ENCODE results near the gene INSC.

Gene INSC

GRCh38 chr11:15189641-15190365 lies 75.1 kb downstream of the INSC start:
- DNase-seq (ENCODE audit: low read depth), result no peak

GRCh38 chr11:15190611-15191010 lies 75.9 kb downstream of the INSC start:
- DNase-seq (ENCODE audit: low read depth), result no peak

DNA sequence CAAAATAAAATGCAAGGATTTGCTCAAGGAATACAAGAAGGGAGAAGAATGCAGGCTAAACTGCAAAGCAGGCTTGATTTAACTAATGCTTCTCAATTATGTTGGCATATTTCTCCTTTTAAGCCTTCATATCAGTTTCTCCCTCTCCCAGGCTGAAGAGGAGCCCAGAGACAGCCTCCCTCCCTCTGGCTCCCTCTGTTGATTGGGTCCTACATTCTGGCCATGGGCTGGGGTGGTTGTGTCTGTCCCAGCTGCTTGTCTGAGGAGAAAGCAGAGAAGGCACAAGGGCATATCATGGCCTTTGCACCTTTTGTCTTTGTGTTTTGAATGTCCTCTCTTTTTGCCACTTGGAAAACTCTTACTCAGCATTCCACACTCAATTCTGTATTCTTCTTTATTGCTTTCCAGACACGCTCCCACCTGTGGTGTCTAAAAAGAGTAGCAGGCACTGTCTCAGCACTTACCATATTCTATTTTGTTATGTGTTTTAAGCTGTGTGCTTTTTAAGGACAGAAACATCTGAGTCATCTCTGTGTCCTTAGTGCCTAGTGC lies 77.4 kb downstream of the INSC start:
- no peak for DNase-seq (ENCODE audit: low read depth)

- no peak for DNase-seq (ENCODE audit: low read depth)
Observed at GRCh38 chr11:15194671-15195415, 80.1 kb downstream of the INSC start.

DNA sequence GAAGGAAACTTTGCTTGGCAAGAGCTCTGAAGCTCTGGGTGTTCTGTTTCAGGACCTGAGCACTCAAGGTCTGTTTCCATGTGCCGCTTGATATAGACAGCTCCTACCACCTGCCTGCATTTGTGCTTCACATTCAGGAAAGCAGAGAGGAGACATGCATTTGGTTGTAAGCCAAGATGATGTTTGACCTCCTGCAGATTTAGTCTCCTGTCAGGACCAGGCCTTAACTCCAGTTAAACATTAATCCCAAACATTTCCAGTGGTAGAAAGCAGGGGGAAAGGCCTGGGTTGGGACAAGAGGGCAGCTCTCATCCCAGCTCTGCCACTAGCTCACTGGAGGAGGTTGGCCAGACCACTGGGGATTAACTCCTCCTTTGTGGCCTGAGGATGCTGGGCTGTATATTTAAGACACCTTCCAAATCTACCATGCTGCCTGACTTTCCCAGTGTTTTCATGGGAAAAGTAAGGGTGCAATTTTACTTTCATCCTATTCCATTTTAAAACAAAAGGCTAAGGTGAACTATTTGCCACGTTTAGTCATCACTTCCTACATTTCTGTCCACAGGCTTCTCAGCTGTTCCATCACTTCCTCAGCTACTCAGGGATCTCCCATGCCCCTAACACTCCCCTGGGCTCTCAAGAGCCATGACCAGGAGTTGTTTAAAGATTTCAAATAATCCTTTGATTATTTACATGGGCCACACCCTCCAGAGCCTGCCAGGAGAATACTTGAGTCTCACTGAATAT lies 80.9 kb downstream of the INSC start:
- no peak for DNase-seq (ENCODE audit: low read depth)

- DNase-seq (ENCODE audit: low read depth), result no peak
Observed at GRCh38 chr11:15196704-15197103, 82.0 kb downstream of the INSC start.

- no peak for DNase-seq (ENCODE audit: low read depth)
Observed at GRCh38 chr11:15197696-15198095, 83.0 kb downstream of the INSC start.

DNA sequence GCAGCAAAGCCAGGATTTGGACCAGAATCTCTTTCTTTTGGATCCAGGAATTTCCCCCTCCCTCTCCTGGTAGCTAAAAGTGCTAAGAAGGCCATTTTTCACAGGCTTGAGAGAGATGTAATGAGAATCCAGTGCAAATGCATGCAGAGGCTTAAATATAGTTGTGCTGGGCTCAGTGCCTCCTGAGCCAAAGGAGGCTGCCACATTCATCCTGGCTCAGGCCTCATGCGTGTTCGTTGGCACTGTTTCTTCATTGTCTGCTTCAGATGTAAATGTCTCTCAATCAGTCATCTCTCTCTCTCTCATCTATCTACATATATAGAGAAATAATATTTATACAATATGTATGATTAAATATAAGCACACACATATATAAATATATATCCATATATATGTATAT lies 83.6 kb downstream of the INSC start:
- no peak for DNase-seq (ENCODE audit: low read depth)

DNA sequence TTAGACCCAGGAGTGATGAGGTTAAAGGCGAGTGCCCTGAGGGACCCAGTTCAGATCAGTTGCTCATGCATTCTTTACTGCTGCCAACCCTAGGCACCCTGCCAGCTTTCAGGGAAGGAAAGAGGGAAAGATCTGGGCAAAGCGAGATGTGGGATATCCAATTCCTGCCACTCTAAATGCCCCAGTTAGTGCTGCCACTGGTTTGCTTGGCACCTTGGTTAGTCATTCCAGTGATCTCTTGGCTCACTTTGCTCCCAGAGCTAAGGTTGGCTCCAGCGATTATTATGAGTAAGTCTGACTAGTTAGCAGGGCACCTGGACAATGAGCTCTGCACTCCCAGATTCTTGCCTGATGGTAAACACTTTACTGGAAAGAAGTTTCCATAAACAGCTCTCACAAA lies 85.0 kb downstream of the INSC start:
- DNase-seq (ENCODE audit: low read depth), result peak; percentile 23

GRCh38 chr11:15200696-15201095 lies 86.0 kb downstream of the INSC start:
- DNase-seq (ENCODE audit: low read depth), result no peak

- no peak for DNase-seq (ENCODE audit: low read depth)
Observed at GRCh38 chr11:15201586-15201985, 86.9 kb downstream of the INSC start.

GRCh38 chr11:15202626-15203025 lies 87.9 kb downstream of the INSC start:
- no peak for DNase-seq (ENCODE audit: low read depth)

GRCh38 chr11:15204711-15205110 lies 90.0 kb downstream of the INSC start:
- no peak for DNase-seq (ENCODE audit: low read depth)

GRCh38 chr11:15206791-15207190 lies 92.1 kb downstream of the INSC start:
- DNase-seq (ENCODE audit: low read depth), result no peak

DNA sequence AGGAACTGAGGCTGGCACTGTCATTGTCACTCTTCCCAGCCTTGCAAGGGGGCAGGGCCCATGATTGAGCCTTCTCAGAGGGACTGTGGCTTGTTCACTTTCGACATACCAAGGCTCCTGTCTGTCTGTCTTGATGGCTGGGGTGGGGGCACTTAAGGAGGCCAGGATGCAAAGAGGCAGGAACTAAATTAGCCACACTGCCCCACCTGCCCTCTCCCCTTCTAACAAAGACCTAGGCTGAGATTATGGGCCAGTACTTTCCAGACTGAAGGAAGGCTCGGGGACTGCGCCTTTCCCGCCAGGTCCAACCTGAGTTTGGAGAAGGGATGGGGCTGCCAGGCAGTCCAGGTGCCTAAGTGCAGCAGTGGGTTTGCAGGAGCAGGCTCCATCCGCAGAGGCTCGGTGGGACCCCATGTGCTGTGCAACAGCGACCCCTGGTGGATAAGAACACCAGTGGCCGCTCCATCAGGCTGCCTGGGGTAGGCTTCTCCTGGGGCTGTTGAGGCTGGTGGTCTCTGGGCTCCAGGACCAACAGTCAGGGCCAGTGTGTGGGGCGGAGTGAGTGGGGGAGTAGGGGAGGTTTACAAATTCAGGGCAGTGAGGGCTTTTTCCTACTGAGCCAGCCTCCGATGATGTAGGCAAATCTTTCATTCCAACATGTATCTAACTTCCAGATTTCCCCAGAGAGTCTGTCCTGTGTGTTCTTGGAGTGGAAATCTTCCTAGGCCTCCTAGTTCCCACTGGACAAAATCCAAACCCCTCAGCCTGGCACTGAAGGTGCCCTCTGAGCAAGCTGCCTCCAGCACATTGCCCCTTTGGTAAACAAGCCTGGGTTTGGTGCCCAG lies 93.9 kb downstream of the INSC start:
- DNase-seq (ENCODE audit: low read depth), result peak; percentile 23

GRCh38 chr11:15212876-15213275 lies 98.2 kb downstream of the INSC start:
- DNase-seq (ENCODE audit: low read depth), result no peak

- no peak for DNase-seq (ENCODE audit: low read depth)
Observed at GRCh38 chr11:15213471-15214231, 98.9 kb downstream of the INSC start.

DNA sequence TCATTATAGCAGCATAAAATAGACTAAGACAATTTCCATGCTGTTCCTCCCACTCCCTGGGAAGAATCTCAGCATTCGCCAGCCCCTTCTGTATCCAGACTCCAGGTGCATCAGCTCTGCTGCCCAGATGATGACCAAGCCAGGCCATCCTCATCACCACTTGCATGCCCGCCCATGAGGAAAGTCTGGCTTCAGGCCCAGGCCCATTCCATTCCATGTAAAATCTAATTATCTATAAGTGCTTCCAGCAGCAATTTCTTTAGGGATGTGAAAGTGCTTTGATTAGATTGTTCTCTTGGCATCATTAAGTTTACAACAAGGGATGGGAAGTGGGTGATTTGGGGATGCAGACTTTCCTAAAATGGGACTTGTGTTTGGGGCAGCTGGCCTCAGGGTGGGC lies 100.3 kb downstream of the INSC start:
- DNase-seq (ENCODE audit: low read depth), result no peak

DNA sequence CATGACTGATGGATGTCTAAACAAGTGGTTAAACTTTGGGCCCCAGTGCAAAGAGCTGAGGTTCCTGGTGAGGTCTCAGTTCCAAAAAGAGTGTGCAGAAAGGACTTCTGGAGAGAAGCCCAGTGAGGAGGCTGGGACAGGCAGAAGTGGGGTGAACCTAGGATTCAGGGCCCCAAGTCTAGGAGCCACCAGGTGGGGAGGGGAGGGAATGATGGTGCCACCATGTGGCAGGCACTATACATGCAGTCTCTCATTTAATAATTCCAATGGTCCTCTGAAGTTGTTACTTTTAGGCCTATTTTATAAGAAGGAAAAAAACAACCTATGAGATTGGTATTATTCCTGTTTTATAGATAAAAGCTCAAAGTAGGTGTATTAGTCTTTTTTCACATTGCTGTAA lies 102.0 kb downstream of the INSC start:
- DNase-seq (ENCODE audit: low read depth), result no peak

- DNase-seq (ENCODE audit: low read depth), result no peak
Observed at GRCh38 chr11:15217416-15217815, 102.7 kb downstream of the INSC start.

- no peak for DNase-seq (ENCODE audit: low read depth)
Observed at GRCh38 chr11:15222777-15223176, 108.1 kb downstream of the INSC start.
